HG03196 (cell line): ENCODE data around the gene THBS2.
"Not testable (repeated sequence)": the region's sequence is repeated elsewhere in the genome, so short reads cannot be mapped to it uniquely, and the experiment has no call there.

Experiments
- ATAC-seq: cut with Tn5 transposase; IDR thresholded peaks from one replicate; pipeline ENCODE4 v1.9.1; 2021; ENCODE audit not compliant: unreplicated experiment

THBS2 gene

DNA sequence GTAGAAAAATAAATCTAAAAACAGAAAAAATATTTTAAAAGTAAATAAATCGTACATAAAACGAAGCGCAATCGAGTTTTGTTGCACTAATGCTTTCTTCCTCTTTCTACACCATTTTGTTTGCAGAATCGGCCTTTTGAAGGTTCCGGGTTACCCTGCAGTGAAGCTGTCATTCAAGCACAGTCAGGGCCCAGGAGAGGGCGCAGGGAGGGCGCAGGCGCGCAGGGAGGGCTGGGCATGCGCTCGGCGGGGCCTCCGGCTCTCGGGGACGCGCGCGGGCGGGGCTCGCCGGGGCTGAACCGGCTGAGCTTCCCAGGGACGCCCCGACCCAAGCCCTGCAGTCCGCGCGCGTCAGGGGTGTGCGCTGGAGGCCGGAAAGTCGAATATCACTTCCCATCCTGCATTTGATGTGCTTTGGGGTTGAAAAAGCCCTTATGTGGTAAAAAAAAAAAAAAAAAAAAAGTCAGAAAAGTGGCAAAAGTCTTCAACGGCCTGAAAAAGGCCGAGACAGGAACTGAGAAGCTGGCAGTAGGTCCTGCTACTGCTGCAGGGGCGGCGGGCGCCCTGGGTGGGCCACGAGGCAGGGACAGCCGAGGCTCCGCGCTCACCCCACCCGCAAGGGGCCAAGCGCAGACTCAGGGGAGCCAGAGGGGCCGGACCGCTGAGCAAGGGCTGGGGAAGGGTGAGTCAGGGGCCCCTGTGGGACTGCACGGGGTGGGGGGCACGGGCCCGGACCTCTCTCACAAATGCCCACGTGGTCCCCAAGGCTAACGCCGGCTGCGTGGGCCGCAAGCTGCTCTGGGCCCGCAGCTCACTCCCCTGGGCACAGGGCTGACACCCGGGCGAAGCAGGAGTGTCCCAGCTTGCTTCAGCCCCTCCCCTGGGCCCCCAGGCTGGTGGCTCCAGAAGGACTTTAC is 40.5 kb downstream of the THBS2 start:
- ATAC-seq, result peak; percentile 100

DNA sequence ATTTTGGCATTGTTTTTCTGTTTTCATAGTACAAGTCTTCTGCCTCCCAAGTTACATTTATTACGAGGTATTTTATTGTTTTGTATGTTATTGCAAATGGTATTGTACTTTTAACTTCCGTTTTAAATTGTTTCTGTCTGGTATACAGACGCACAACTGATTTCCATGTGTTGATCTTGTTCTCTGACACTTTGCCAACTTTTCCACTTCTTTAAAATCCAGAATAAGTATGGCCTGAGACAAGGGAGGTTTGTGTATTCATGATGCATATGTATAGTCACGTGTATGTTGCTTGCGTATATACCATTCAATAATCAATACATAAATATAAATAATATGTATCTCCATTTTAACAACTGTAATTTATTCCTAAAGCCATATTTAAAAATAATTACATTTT is 41.2 kb downstream of the THBS2 start:
- no peak for ATAC-seq

DNA sequence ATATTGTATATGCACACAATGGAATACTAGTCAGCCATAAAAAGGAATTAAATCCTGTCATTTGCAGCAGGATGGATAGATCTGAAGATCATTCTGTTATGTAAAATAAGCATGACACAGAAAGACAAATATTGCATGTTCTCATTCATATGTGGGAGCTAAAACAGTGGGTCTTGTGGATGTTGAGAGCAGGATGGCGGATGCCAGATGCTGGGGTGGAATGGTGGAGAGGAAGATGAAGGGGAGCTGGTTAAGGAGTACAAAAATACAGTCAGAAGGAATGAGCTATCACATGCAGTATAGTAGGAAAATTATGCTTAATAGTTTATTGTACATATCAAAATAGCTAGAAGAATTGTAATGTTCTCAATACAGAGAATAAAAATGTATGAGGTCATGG is 41.8 kb downstream of the THBS2 start:
- no peak for ATAC-seq

DNA sequence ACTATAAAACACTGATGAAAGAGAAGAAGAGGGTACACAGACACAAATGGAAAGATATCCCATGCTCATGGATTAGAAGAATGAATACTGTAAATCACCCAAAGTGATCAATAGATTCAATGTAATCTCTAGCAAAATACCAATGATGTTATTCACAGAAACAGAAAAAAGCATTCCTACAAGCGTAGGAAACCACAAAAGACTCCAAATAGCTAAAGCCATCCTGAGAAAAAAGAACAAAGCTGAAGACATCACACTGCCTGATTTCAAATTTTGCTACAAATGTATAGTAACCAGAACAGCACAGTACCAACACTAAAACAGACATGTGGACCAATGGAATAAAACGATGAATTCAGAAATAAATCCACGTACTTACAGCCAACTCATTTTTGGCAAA is 43.0 kb downstream of the THBS2 start:
- no peak for ATAC-seq

DNA sequence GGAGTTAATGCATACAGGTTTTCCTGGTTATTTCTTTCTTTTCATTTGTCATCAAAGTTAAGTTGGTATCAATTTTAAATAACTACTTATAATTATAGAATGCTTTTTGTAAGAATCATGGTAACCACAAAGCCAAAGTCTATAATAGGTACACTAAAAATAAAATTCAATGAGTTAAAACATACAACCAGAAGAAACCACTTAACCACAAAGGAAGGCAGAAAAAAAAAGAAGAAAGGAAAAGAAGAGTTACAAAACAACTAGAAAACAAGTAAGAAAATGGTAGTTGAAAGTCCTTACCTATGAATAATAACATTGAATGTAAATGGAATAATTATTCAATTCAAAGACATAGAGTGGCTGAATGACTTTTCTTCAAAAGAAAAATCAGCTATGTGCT is 45.6 kb downstream of the THBS2 start:
- ATAC-seq, result no peak

DNA sequence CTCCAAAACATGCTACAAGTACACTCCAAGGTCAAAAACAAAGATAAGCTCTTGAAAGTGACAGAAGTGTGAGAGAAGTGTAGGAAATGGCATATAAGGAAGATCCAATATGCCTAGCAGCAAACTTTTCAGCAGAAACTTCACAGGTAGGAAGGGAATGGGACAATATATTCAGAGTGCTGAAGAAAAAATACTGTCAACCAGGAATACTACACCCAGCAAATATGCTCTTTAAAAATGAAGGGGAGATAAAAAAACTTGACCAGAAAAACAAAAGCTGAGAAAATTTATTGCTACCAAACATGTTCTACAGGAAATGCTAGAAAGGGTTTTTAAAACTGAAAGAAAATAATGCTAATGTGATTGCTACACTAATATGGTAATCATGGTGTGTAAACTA is 46.2 kb downstream of the THBS2 start:
- ATAC-seq, result no peak

DNA sequence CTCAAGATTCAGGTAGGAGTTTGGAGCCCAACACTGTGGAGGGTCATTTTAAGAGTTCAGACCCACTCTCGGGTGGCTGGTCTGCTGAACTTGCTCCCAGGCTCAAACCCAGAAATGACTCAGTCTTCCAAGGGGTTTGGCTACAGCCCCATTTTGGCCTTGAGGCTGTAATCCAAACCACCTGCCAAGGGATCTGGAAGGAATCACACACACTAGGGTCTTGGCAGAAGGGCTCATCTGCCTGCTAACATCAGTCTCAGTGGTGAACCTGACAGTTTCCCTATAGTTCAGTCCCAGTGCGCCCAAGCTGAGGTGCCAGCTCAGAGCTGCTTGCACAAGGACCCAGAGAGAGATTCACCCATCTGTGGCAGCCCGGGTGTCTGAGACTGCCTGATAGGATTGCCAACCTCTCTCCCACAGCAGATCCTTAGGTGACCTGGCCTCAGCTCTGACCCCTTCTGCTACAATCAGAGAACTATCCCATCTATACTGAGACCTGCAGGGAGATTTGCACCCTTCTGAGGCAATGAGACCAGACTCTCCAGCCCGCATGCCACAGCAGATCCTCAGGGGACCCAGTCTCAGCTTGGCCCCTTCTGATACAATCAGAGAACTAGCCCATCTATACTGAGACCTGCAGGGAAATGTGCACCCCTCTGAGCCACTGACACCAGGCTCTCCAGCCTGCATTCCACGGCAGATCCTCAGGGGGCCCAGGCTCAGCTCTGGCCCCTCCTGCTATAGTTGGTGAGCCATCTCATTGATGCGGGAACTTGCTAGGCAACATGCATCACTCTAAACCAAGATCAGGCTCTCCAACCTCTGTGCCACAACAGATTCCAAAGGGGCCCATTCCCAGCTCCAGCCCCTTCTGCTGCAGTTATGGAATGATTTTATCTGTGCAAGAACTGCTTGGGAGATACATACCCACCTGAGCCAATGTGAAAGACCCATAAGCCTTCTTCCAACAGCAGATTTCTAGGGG is 48.2 kb downstream of the THBS2 start:
- no peak for ATAC-seq

DNA sequence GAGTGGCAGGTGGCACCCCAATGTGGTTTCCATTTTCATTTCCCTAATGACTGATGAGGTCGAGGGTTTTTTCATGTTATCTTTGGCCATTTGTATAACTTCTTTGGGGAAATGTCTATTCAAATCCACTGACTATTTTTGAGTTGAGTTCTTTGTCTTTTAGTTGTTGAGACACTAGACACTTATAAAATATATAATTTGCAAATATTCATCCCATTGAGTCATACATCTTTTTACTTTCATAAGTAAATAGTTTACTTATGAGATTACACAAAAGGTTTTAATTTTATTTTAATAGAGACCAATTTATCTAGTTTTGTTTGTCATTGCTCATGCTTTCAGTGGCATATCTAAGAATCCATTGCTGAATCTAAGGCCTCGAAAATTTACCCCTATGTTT is 49.5 kb downstream of the THBS2 start:
- ATAC-seq, result no peak

DNA sequence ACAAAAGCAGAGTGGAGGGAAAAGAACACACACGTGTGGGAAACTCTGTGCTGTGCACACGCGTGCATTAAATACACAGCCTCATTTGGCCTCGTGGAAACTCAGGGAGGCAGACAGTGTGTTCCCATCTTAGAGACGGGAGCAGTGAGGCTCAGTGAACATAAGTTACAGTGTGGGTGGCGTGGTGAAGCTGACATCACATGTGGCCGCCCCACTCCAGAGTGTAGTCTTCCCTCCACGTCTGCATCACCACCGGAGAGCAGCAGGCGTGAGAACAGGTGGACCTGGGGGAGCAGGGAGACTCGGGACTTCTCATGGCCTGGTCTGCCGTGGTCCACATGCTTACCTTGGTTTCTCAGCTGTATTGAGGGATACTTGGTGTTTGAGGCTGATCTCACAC is 51.7 kb downstream of the THBS2 start:
- no peak for ATAC-seq

DNA sequence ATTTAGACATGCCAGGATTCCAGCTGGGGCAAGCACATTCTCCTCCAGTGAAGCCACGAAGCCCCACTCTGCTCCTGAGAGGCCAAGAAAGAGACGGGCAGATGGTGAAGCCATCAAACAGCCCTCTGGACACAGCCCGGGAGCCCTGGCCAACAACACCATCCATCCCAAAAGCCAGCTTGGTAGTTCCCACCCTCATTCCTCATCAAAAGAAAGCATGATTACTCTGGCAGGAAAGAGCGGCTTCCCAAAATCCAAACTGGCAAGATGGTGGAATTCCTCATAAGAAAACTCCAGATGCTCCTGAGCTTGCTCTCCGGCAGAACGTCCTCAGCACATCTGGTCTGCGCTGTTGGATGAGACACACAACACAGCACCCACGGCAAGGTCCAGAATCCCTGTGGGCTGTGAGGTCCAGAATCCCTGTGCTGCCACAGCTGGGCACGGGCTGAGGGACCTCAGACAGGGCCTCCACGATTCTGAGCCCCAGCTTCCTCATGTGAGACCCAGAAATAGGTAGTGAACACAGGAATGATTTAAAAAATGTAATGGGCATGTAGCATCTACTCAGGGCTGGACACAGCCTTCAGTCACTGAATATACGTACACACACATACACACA is 52.6 kb downstream of the THBS2 start:
- ATAC-seq, result no peak

DNA sequence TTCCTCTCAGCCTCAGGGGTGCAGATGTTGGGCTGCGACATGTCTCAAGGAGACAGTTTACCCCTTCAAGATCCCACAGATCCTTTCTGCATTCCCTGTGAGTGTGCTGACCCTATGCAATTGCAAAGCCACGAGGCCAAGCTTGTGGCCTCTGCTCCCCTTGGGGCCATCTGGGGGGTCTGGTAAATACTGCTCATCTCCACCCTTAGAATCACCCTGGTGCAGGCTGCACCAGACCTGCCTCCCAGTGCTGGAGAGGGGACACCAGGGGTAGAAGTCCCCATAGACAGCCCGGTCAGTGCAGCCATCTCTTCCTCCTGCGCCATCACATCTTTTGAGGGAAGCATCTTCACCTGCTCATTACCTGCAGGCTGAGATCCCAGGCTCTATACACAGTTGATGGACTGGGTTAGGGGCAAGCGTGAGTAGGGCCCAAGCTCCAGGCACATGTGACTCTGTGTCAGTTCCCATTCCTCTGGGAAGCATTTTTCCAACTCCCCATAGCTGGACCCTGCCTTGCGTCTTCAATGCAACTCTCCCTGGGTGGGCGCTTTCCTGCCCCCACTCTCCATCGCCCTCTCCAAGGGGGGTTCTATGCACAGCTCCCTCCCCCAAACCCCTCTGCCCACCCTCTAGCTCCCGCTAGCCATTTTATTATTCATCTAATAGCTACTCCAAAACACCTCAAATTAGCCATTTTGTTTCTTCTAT is 53.9 kb downstream of the THBS2 start:
- no peak for ATAC-seq

DNA sequence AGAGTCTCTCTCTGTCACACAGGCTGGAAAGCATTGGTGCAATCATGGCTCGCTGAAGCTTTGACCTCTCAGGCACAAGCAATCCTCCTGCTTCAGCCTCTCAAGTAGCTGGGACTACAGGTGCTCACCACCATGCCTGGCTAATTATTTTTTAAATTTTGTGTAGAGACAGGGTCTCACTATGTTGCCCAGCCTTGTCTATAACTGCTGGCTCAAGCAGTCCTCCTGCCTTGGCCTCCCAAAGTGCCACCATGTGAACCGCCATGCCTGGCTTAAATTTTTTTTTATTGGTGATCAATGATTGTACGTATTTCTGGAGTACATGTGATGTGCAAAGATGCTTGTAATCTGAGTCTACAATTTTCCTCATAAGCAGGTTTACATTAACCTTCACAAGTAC is 54.8 kb downstream of the THBS2 start:
- ATAC-seq, result no peak

DNA sequence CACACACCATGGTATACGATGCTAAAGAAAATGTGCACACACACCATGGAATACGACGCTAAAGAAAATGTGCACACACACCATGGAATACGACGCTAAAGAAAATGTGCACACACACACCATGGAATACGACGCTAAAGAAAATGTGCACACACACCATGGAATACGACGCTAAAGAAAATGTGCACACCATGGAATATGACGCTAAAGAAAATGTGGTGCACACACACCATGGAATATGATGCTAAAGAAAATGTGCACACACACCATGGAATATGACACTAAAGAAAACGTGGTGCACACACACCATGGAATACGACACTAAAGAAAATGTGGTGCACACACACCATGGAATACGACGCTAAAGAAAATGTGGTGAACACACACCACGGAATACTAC is 55.7 kb downstream of the THBS2 start:
- ATAC-seq, result not testable (repeated sequence)

DNA sequence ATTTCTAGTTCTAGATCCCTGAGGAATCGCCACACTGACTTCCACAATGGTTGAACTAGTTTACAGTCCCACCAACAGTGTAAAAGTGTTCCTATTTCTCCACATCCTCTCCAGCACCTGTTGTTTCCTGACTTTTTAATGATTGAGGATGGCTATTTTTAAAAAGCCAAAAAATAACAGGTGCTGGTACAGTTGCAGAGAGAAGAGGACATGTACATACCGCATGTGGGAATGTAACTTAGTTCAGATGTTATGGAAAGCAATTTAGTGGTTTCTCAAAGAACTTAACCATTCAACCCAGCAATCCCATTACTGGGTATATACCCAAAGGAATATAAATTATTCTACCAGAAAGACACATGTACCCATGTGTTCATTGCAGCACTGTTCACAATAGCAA is 57.4 kb downstream of the THBS2 start:
- not testable (repeated sequence) for ATAC-seq

DNA sequence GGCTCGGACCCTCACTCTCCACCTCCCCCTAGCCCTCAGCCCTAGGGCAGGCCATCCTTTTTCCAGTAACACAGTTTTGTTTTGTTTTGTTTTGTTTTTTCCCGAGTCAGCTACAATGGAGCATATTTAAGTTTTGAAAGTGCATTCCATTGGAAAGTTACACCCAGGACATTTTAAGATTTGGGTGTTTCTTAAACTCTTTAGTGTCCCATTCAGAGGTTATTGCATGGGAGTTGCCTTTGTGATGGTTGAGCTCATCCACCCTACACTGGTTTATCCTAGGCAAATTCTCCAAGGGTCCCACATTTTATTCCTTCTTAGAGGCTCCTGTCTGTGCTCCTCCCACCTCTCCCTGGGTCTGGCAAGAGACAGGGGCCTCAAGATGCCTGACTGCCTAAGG is 58.9 kb downstream of the THBS2 start:
- ATAC-seq, result no peak

DNA sequence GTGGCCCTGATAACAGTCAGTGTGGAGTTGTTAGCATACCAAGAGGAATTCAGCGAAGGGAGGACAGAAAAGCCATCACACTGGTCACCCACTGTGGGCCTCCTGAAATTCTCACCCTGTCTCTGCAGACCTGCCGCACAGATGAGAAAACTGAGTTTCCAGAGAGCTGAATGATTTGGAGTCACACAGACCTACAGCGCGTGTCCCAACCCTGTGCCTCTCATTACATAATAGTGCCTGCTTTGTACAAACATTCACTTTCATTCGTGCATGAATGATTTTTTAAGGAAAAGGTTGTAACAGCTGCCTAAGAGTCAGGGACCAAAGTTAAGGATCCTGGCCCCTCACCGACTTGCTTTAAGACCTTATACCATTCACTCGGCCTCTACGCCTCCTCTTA is 62.7 kb downstream of the THBS2 start:
- ATAC-seq, result no peak

DNA sequence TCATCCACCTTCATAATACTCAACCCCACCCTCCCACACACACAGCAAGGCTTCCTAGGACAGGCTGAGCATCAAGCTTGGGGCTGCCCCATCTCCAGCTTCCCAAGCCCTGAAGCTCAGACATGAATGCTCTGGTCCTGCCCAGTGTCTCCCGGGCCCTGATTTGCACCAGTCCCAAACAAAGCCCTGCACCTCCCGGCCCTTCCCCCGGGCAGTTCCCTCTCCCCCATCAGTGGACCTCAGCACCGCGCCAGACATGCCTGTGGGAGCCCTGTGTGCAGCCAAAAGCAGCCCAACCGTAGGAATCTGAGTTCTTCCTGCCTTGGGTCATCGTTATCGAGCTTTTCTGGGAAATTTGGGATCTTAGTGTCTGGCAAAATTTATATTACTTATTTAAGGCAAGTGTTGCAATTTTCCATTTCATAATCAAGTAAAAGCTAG is 63.5 kb downstream of the THBS2 start:
- ATAC-seq, result no peak

DNA sequence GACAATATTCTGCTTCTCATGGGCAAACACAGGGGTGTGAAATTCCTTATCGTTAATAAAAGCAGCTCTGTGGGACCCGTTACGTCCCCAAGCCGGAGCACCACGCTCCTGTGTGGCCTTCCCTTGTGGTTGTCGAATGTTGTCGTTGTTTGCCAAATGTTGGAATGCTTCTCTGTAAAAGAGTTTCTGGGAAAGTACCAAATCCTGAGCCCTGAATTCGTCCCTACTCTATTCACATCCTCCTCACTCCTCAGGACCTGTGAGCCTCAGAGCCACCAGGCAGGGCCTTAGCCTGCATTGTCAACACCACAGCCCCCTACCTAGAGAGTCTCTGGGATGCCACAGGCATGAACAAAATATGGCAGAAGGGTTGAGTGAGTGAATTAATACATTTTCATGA is 64.0 kb downstream of the THBS2 start:
- no peak for ATAC-seq

DNA sequence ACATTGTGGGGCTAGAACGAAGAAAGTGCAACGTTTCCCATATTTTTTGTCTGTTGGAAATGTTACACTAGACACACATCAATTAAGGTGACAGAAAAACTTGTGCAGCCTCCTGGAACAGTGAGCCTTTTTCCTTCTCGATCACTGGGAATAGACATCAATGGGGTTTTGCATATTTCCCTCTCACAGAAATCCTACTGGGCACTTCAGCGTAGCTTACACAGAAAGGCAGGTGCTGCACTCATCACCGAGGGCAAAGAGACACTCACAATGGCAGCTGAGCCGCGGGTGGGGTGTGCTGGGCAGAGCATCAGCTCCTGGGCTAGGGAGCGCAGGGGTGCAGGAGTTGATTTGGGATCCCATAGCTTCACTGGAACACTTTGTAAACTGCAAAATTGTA is 64.5 kb downstream of the THBS2 start:
- ATAC-seq, result no peak

DNA sequence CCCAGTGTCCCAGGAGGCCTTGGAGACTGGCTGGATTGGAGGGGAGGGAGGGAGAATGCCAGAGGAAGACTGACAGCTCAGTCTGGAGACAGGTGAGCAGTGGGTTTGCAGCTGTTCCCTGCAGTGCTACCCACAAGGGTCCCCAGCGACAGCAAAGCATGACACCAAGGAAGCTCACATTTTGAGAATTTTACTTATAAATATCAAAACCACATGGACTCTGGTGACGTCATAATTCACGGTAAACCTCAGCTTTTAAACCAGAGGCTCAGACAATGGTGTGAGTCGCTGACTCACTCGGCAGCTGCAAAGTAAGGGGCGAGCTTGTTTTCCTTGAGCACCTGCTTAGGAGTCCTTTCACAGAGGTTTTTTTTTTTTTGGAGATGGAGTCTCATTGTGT is 65.2 kb downstream of the THBS2 start:
- no peak for ATAC-seq

DNA sequence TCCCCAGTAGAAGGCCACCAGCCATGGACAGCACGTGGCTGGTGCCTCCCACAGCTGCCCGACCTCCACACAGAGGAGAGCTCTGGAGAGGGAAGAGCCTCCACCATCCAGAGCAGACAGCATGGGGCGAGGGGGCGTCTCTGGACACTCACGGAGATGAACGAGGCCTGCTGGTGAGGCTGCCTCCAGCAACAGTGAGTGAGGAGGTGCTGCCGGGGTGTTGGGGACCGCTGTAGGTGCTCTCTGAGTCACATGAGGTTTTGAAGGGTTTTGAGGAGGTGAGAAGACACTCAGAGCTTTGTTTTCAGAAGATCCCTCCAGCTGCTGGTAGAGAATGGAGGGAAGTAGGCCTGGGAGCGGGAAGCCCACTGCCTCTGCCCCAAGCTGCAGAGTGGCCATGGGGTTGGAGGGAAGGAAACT is 65.6 kb downstream of the THBS2 start:
- no peak for ATAC-seq
